WTC11 (cell line): ENCODE measurements around the gene ACACA. TPM values are rescaled to one million over a fixed set of nuclear protein-coding genes. Genes with fewer than 3 reads are reported as not detected.

Experiments
- ATAC-seq: fragments of 200-7000 bp; cut with Tn5 transposase; 2 replicates; pipeline ENCODE4 v1.10.0; 2021; ENCODE audit warnings: mild to moderate bottlenecking, moderate library complexity
- CTCF ChIA-PET: fragments of 300-600 bp; sonication (Branson Sonifier 250); formaldehyde crosslinking; loops from one replicate; lab custom pipeline; 2021; ENCODE audit warnings: antibody characterized with exemption; lab: Charles Lee
- POLR2A ChIA-PET: fragments of 350-600 bp; sonication (Branson Sonifier 250); formaldehyde crosslinking; loops from one replicate; lab custom pipeline; 2021; ENCODE audit warnings: antibody characterized with exemption; lab: Charles Lee
- DNase-seq: peaks from one replicate; pipeline ENCODE4 v3.0.0; 2021; ENCODE audit warnings: low spot score
- H3K27ac Mint-ChIP-seq: 2 replicates; pipeline ENCODE4 v1.8.0; 2021; ENCODE audit warnings: mixed read lengths
- H3K27me3 Mint-ChIP-seq: 2 replicates; pipeline ENCODE4 v1.8.0; 2021; ENCODE audit warnings: low read depth, mild to moderate bottlenecking, moderate library complexity, mixed read lengths
- H3K36me3 Mint-ChIP-seq: 2 replicates; pipeline ENCODE4 v1.8.0; 2021; ENCODE audit warnings: mixed read lengths
- H3K4me1 Mint-ChIP-seq: 2 replicates; pipeline ENCODE4 v1.8.0; 2022; ENCODE audit warnings: mixed read lengths
- H3K4me3 Mint-ChIP-seq: 2 replicates; pipeline ENCODE4 v1.8.0; 2021; ENCODE audit warnings: mild to moderate bottlenecking, moderate library complexity, mixed read lengths
- H3K9me3 Mint-ChIP-seq: 2 replicates; pipeline ENCODE4 v1.8.0; 2021; ENCODE audit warnings: mixed read lengths
- AFF4 ChIP-seq: sonication (generic); formaldehyde crosslinking; IDR thresholded peaks from 2 replicates; pipeline ENCODE4 v1.8.1; 2023; ENCODE audit warnings: mild to moderate bottlenecking, missing genetic modification reagents, borderline replicate concordance
- AR ChIP-seq: fragments of 250-450 bp; sonication (Bioruptor Pico); IDR thresholded peaks from 2 replicates; pipeline ENCODE4 v1.9.0; 2021; ENCODE audit warnings: mild to moderate bottlenecking
- ATF6 ChIP-seq: sonication (generic); formaldehyde crosslinking; IDR thresholded peaks from 2 replicates; pipeline ENCODE4 v1.8.1; 2023; ENCODE audit warnings: mild to moderate bottlenecking, missing genetic modification reagents
- CBFB ChIP-seq: sonication (generic); formaldehyde crosslinking; IDR thresholded peaks from 2 replicates; pipeline ENCODE4 v1.8.1; 2022; ENCODE audit warnings: mild to moderate bottlenecking, low read depth, missing genetic modification reagents
- EMX1 ChIP-seq: fragments of 250-450 bp; sonication (Bioruptor Pico); IDR thresholded peaks from 2 replicates; pipeline ENCODE4 v1.8.0; 2021; ENCODE audit warnings: mild to moderate bottlenecking
- ERG ChIP-seq: fragments of 250-450 bp; sonication (Bioruptor Pico); IDR thresholded peaks from 2 replicates; pipeline ENCODE4 v1.8.0; 2021; ENCODE audit warnings: mild to moderate bottlenecking
- ETV6 ChIP-seq: sonication (generic); formaldehyde crosslinking; IDR thresholded peaks from 2 replicates; pipeline ENCODE4 v1.8.1; 2022; ENCODE audit warnings: mild to moderate bottlenecking, missing genetic modification reagents
- FOXJ3 ChIP-seq: sonication (generic); formaldehyde crosslinking; IDR thresholded peaks from 2 replicates; pipeline ENCODE4 v1.9.0; 2021; ENCODE audit warnings: missing genetic modification reagents, mild to moderate bottlenecking, borderline replicate concordance
- FOXK1 ChIP-seq: sonication (generic); formaldehyde crosslinking; IDR thresholded peaks from 2 replicates; pipeline ENCODE4 v1.8.0; 2022; ENCODE audit warnings: mild to moderate bottlenecking, moderate library complexity, missing genetic modification reagents
- GRHL2 ChIP-seq: fragments of 250-450 bp; sonication (Bioruptor Pico); IDR thresholded peaks from 2 replicates; pipeline ENCODE4 v1.8.0; 2022; ENCODE audit warnings: mild to moderate bottlenecking, moderate library complexity; ENCODE audit not compliant: insufficient replicate concordance, severe bottlenecking
- JUN ChIP-seq: sonication (generic); formaldehyde crosslinking; IDR thresholded peaks from 2 replicates; pipeline ENCODE4 v1.8.0; 2023; ENCODE audit warnings: mild to moderate bottlenecking, missing genetic modification reagents
- MAX ChIP-seq: sonication (generic); formaldehyde crosslinking; IDR thresholded peaks from 2 replicates; pipeline ENCODE4 v1.8.0; 2022; ENCODE audit warnings: mild to moderate bottlenecking, missing genetic modification reagents
- MLX ChIP-seq: sonication (generic); formaldehyde crosslinking; IDR thresholded peaks from 2 replicates; pipeline ENCODE4 v1.8.1; 2023; ENCODE audit warnings: mild to moderate bottlenecking, missing genetic modification reagents, moderate library complexity
- MYBL2 ChIP-seq: sonication (generic); formaldehyde crosslinking; IDR thresholded peaks from 2 replicates; pipeline ENCODE4 v1.8.1; 2023; ENCODE audit warnings: mild to moderate bottlenecking, moderate library complexity, missing genetic modification reagents
- NFATC4 ChIP-seq: fragments of 250-450 bp; sonication (Bioruptor Pico); IDR thresholded peaks from 2 replicates; pipeline ENCODE4 v1.9.0; 2021; ENCODE audit warnings: mild to moderate bottlenecking
- NR1H2 ChIP-seq: sonication (generic); formaldehyde crosslinking; IDR thresholded peaks from 2 replicates; pipeline ENCODE4 v1.9.0; 2021; ENCODE audit warnings: mild to moderate bottlenecking, moderate library complexity, missing genetic modification reagents
- OVOL2 ChIP-seq: fragments of 250-450 bp; sonication (Bioruptor Pico); IDR thresholded peaks from 2 replicates; pipeline ENCODE4 v1.9.0; 2021; ENCODE audit warnings: mild to moderate bottlenecking, borderline replicate concordance
- TEAD1 ChIP-seq: sonication (generic); formaldehyde crosslinking; IDR thresholded peaks from 2 replicates; pipeline ENCODE4 v1.8.0; 2022; ENCODE audit warnings: mild to moderate bottlenecking, missing genetic modification reagents
- TEAD4 ChIP-seq: sonication (generic); formaldehyde crosslinking; IDR thresholded peaks from 2 replicates; pipeline ENCODE4 v1.8.0; 2022; ENCODE audit warnings: mild to moderate bottlenecking, missing genetic modification reagents
- ZNF281 ChIP-seq: sonication (generic); formaldehyde crosslinking; IDR thresholded peaks from 2 replicates; pipeline ENCODE4 v1.8.0; 2023; ENCODE audit warnings: mild to moderate bottlenecking, missing genetic modification reagents
- ZNF317 ChIP-seq: sonication (generic); formaldehyde crosslinking; IDR thresholded peaks from 2 replicates; pipeline ENCODE4 v1.8.1; 2023; ENCODE audit warnings: low read depth, mild to moderate bottlenecking, moderate library complexity, missing genetic modification reagents, borderline replicate concordance
- ZNF416 ChIP-seq: fragments of 250-450 bp; sonication (Bioruptor Pico); IDR thresholded peaks from 2 replicates; pipeline ENCODE4 v1.9.0; 2021; ENCODE audit warnings: mild to moderate bottlenecking, inconsistent platforms
- total RNA-seq: library from RNA; stranded (reverse); gene quantifications from 3 replicates; pipeline ENCODE4 v1.2.3, GENCODE V29; 2021

The ACACA gene
- total RNA-seq, 1 experiment from 2014 or later = 167 TPM

GRCh38 chr17:37086948-37087347 lies 319.7 kb downstream of the ACACA start:
- Mint-ChIP-seq H3K36me3 (peaks cover 45% of the 10 kb centered on the region), H3K27me3 (no peaks in the 10 kb centered on the region), H3K9me3 (no peaks in the 10 kb centered on the region), H3K27ac (peak overlapping the region; percentile 1; the same call in 1 of the 2 replicates), H3K4me1 (peaks cover 44% of the 10 kb centered on the region), H3K4me3 (no peak overlapping the region)
- DNase-seq = no peak
- POLR2A ChIA-PET = no interaction called here
- CTCF ChIA-PET = no interaction called here
- no peak for ATAC-seq
- TF ChIP-seq MYBL2 (CRISPR knock-in tag) = no peak
- no peak for TF ChIP-seq CBFB (CRISPR knock-in tag)
- TF ChIP-seq ETV6 (CRISPR knock-in tag) = no peak
- no peak for TF ChIP-seq AFF4
- no peak for TF ChIP-seq NFATC4
- TF ChIP-seq ZNF281 (CRISPR knock-in tag) = no peak
- TF ChIP-seq FOXK1 (CRISPR knock-in tag) = no peak
- TF ChIP-seq ATF6 (CRISPR knock-in tag) = no peak
- TF ChIP-seq TEAD4 (CRISPR knock-in tag) = no peak
- no peak for TF ChIP-seq ZNF317 (CRISPR knock-in tag)
- no peak for TF ChIP-seq TEAD1 (CRISPR knock-in tag)
- TF ChIP-seq GRHL2 (CRISPR knock-in tag) = no peak
- no peak for TF ChIP-seq AR (CRISPR knock-in tag)
- TF ChIP-seq OVOL2 (CRISPR knock-in tag) = no peak

- no peak for DNase-seq
- Mint-ChIP-seq H3K36me3 (peaks cover 45% of the 10 kb centered on the region), H3K4me3 (no peak overlapping the region), H3K27me3 (no peaks in the 10 kb centered on the region), H3K27ac (no peak overlapping the region), H3K4me1 (peaks cover 50% of the 10 kb centered on the region), H3K9me3 (no peaks in the 10 kb centered on the region)
- no peak for ATAC-seq
- ChIA-PET POLR2A (no interaction called here), CTCF (no interaction called here)
- TF ChIP-seq FOXJ3 (CRISPR knock-in tag) (no peak), MAX (CRISPR knock-in tag) (no peak), ERG (CRISPR knock-in tag) (no peak), NR1H2 (CRISPR knock-in tag) (no peak), ZNF416 (no peak), JUN (CRISPR knock-in tag) (no peak), MYBL2 (CRISPR knock-in tag) (no peak), MLX (no peak), EMX1 (no peak)
Measured at GRCh38 chr17:37086334-37086733, 320.3 kb downstream of the ACACA start.
